ENCODE results near the gene FAM184B.
"Not testable (repeated sequence)": the region's sequence is repeated elsewhere in the genome, so short reads cannot be mapped to it uniquely, and the experiment has no call there.

The FAM184B gene

GRCh38 chr4:17721496-17722355, 59.7 kb downstream of the FAM184B start:
- DNase-seq: no peak
- TF ChIP-seq GATA1 (IDR thresholded peaks at IDR 0.05; ENCODE audit: low read depth, low read length): no peak
- TF ChIP-seq POLR2A (IDR thresholded peaks at IDR 0.05; ENCODE audit: low read length): no peak

GRCh38 chr4:17719106-17719505, 62.3 kb downstream of the FAM184B start:
- no peak for DNase-seq
- no peak for TF ChIP-seq POLR2A (IDR thresholded peaks at IDR 0.05; ENCODE audit: low read length)
- TF ChIP-seq GATA1 (IDR thresholded peaks at IDR 0.05; ENCODE audit: low read depth, low read length): no peak

- no peak for TF ChIP-seq GATA1 (IDR thresholded peaks at IDR 0.05; ENCODE audit: low read depth, low read length)
- TF ChIP-seq POLR2A (IDR thresholded peaks at IDR 0.05; ENCODE audit: low read length): no peak
- DNase-seq: no peak
Observed at GRCh38 chr4:17718471-17718870, 63.0 kb downstream of the FAM184B start.

- no peak for DNase-seq
- TF ChIP-seq GATA1 (IDR thresholded peaks at IDR 0.05; ENCODE audit: low read depth, low read length) (no peak), POLR2A (IDR thresholded peaks at IDR 0.05; ENCODE audit: low read length) (no peak)
Observed at GRCh38 chr4:17717301-17717700, 64.1 kb downstream of the FAM184B start.

GRCh38 chr4:17715511-17715910, 65.9 kb downstream of the FAM184B start:
- no peak for DNase-seq
- no peak for TF ChIP-seq POLR2A (IDR thresholded peaks at IDR 0.05; ENCODE audit: low read length)
- TF ChIP-seq GATA1 (IDR thresholded peaks at IDR 0.05; ENCODE audit: low read depth, low read length): no peak

- TF ChIP-seq POLR2A (IDR thresholded peaks at IDR 0.05; ENCODE audit: low read length): no peak
- no peak for TF ChIP-seq GATA1 (IDR thresholded peaks at IDR 0.05; ENCODE audit: low read depth, low read length)
- DNase-seq: no peak
Observed at GRCh38 chr4:17713779-17714178, 67.6 kb downstream of the FAM184B start.

- DNase-seq: no peak
- TF ChIP-seq GATA1 (IDR thresholded peaks at IDR 0.05; ENCODE audit: low read depth, low read length): no peak
- TF ChIP-seq POLR2A (IDR thresholded peaks at IDR 0.05; ENCODE audit: low read length): no peak
Observed at GRCh38 chr4:17712166-17712565, 69.3 kb downstream of the FAM184B start.

- DNase-seq: not testable (repeated sequence)
Observed at GRCh38 chr4:17711206-17711605, 70.2 kb downstream of the FAM184B start.

- DNase-seq: no peak
- TF ChIP-seq GATA1 (IDR thresholded peaks at IDR 0.05; ENCODE audit: low read depth, low read length) (no peak), POLR2A (IDR thresholded peaks at IDR 0.05; ENCODE audit: low read length) (no peak)
Observed at GRCh38 chr4:17709763-17710068, 71.7 kb downstream of the FAM184B start.

GRCh38 chr4:17708992-17709762, 72.2 kb downstream of the FAM184B start:
- no peak for DNase-seq
- TF ChIP-seq GATA1 (IDR thresholded peaks at IDR 0.05; ENCODE audit: low read depth, low read length) (no peak), POLR2A (IDR thresholded peaks at IDR 0.05; ENCODE audit: low read length) (no peak)

- no peak for DNase-seq
- TF ChIP-seq POLR2A (IDR thresholded peaks at IDR 0.05; ENCODE audit: low read length) (no peak), GATA1 (IDR thresholded peaks at IDR 0.05; ENCODE audit: low read depth, low read length) (no peak)
Observed at GRCh38 chr4:17707671-17708070, 73.8 kb downstream of the FAM184B start.

GRCh38 chr4:17705107-17705506, 76.3 kb downstream of the FAM184B start:
- DNase-seq: no peak
- TF ChIP-seq POLR2A (IDR thresholded peaks at IDR 0.05; ENCODE audit: low read length) (no peak), GATA1 (IDR thresholded peaks at IDR 0.05; ENCODE audit: low read depth, low read length) (no peak)

- TF ChIP-seq GATA1 (IDR thresholded peaks at IDR 0.05; ENCODE audit: low read depth, low read length): no peak
- TF ChIP-seq POLR2A (IDR thresholded peaks at IDR 0.05; ENCODE audit: low read length): no peak
- DNase-seq: no peak
Observed at GRCh38 chr4:17704020-17704650, 77.3 kb downstream of the FAM184B start.

- DNase-seq: no peak
- no peak for TF ChIP-seq POLR2A (IDR thresholded peaks at IDR 0.05; ENCODE audit: low read length)
- no peak for TF ChIP-seq GATA1 (IDR thresholded peaks at IDR 0.05; ENCODE audit: low read depth, low read length)
Observed at GRCh38 chr4:17702641-17703040, 78.8 kb downstream of the FAM184B start.

Measured in erythroblast (primary cell).